NCI-H128 (cell line): ENCODE results near the gene IFNAR1.
"Not testable (repeated sequence)": the region's sequence is repeated elsewhere in the genome, so short reads cannot be mapped to it uniquely, and the experiment has no call there.

Experiments
- DNase-seq: peaks from one replicate; lab custom pipeline; 2025; ENCODE audit not compliant: unreplicated experiment; lab: John Stamatoyannopoulos, UW

The IFNAR1 gene

GRCh38 chr21:33374450-33375096 is 49.8 kb downstream of the IFNAR1 start:
- DNase-seq = no peak

- DNase-seq = no peak
Measured at GRCh38 chr21:33375101-33375644, 50.4 kb downstream of the IFNAR1 start.

GRCh38 chr21:33377221-33377920 is 52.6 kb downstream of the IFNAR1 start:
- no peak for DNase-seq

- DNase-seq = no peak
Measured at GRCh38 chr21:33378081-33378480, 53.3 kb downstream of the IFNAR1 start.

GRCh38 chr21:33379934-33380333 is 55.2 kb downstream of the IFNAR1 start:
- DNase-seq = not testable (repeated sequence)

DNA sequence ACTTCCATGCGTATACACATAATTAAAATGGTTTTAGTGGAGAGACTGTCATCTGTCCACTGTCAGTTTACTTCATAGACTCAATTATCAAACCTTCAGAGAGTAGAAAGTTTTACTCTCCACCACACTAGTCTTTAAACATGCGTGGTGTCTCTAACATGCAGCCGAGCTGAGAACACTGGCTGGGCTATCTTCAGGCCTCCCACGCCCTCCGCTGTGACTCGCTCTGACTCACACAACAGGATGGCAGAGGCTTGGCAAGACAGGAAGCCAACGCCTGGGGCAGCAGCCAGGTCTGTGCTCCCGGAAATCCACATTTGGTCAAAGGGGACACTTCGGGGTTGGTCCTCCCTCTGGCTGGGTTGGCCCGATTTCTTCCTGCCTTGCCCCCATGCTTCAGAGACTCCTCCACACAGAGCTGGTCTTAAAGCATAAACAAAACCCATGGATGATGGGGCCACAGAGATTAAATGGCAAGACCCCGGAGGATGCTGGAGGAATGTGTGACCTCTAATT is 55.8 kb downstream of the IFNAR1 start:
- DNase-seq = no peak

DNA sequence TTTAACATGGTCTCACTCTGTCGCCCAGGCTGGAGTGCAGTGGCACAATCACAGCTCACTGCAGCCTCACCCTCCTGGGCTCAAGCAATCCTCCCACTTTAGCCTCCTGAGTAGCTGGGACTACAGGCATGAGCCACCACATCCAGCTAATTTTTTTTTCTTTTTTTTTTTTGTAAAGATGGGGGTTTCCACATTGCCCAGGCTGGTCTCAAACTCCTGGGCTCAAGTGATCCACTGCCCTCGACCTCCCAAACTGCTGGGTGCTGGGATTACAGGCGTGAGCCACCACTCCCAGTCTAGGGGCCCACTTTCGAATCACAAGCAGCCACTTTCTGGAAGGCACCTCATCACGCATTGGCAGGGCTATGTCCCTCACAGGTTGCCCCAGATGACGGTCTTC is 56.6 kb downstream of the IFNAR1 start:
- not testable (repeated sequence) for DNase-seq

DNA sequence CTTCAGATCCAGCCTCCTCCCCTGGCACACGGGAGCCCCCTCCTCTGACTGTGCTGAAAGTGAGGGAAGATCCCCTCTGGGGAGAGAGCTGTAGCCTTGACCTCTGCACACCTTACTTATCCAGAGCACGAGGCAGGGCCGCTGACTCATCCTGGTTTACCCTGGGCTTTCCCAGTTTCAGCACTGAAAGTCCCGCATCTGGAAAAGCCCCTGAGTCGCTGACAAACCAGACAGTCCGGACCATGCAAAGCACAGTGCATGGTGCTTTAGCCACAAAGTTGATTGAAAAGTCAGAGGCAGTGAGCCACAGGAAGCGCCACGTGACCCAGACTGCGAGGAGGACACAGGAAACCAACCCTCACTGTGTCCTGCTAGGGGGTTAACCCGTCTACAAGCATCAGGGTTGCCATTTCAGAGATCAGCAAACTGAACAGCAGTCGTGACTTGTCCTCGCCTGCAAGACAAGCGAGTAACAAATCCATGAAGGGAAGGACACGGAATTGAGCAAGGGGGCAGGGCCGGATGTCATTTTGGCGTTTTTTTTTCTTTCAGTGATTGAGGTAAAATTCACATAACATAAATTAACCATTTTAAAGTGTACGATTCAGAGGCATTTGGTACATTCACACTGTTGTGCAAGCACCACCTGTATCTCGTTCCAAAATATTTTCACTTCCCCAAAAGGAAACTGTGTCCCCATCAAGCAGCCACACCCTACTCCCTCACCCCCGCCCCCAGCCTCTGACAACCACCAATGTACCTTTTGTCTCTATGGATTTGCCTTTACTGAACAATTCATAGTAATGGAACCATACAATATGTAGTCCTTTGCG is 58.5 kb downstream of the IFNAR1 start:
- no peak for DNase-seq

- no peak for DNase-seq
Measured at GRCh38 chr21:33384841-33385331, 60.1 kb downstream of the IFNAR1 start.

GRCh38 chr21:33386222-33386784 is 61.5 kb downstream of the IFNAR1 start:
- DNase-seq = no peak

GRCh38 chr21:33387294-33387693 is 62.5 kb downstream of the IFNAR1 start:
- no peak for DNase-seq

DNA sequence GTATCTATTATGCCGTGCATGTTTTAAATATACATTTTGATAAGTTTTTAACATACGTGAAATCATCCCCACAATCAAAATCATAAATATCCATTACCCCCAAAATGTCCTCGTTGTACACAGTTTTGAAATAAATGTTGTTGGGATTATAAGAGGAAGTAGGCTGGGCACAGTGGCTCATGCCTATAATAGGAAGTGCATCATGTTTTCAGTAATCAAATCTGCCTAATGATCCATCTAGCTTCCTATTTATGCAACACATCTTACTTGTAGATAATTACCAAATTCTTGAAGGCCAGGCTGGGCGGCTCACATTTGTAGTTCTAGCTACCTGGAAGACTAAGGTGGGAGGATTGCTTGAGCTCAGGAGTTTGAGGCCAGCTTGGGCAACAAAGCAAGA is 63.4 kb downstream of the IFNAR1 start:
- no peak for DNase-seq

GRCh38 chr21:33390479-33390878 is 65.7 kb downstream of the IFNAR1 start:
- no peak for DNase-seq

- DNase-seq = no peak
Measured at GRCh38 chr21:33391656-33392055, 66.9 kb downstream of the IFNAR1 start.

GRCh38 chr21:33392284-33392985 is 67.7 kb downstream of the IFNAR1 start:
- DNase-seq = no peak

GRCh38 chr21:33393348-33393747 is 68.6 kb downstream of the IFNAR1 start:
- DNase-seq = no peak

- DNase-seq = no peak
Measured at GRCh38 chr21:33394260-33394659, 69.5 kb downstream of the IFNAR1 start.

GRCh38 chr21:33395891-33396331 is 71.1 kb downstream of the IFNAR1 start:
- DNase-seq = no peak

- DNase-seq = no peak
Measured at GRCh38 chr21:33396436-33396835, 71.7 kb downstream of the IFNAR1 start.

- no peak for DNase-seq
Measured at GRCh38 chr21:33396951-33397350, 72.2 kb downstream of the IFNAR1 start.
